Fibroblast of villous mesenchyme (primary cell): ENCODE data around the gene WDTC1. TPM values are rescaled to one million over a fixed set of nuclear protein-coding genes. Genes with fewer than 3 reads are reported as not detected.

Experiments used
- DNase-seq: peaks from one replicate; pipeline ENCODE4 v3.0.0-alpha.2; 2010; ENCODE audit warnings: low read depth
- H3K4me3 ChIP-seq: 2 replicates; pipeline ENCODE4 v1.5.1; 2011; ENCODE audit warnings: low read depth, mild to moderate bottlenecking, low read length
- total RNA-seq: library from RNA; depleted of rRNA; stranded (reverse); fragments of >200 nt; gene quantifications from 2 replicates; pipeline ENCODE4 v1.2.3, GENCODE V29; 2012
- TF ChIP-seq, protein P1 (sequence below): IDR thresholded peaks from 2 replicates; pipeline ENCODE4 v1.5.1; 2012; ENCODE audit warnings: low read depth, mild to moderate bottlenecking, low read length; ENCODE audit not compliant: insufficient read depth

Gene WDTC1
- total RNA-seq, 1 donor: 21.2 TPM

DNA sequence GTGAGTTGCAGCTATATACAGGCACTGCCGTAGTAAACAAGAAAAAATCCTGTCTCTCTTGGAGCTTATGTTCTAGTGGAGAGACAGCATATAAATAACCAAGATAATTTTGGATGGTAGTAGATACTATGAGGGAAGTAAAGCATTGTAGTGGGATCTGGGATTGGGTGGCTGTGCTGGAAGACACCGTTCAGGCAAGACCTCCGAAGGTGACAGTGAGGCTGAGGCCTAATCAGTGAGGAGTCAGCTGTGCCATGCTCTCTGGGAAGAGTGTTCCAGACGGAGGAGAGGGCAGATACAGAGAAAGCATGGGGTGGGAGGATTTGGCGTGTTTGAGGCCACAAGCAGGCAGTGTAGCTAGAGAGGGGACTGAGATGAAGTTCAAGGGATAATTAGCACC, 93.5 kb downstream of the WDTC1 start:
- DNase-seq: no peak
- no peak overlapping the region for H3K4me3 ChIP-seq
- TF ChIP-seq, protein P1, sequence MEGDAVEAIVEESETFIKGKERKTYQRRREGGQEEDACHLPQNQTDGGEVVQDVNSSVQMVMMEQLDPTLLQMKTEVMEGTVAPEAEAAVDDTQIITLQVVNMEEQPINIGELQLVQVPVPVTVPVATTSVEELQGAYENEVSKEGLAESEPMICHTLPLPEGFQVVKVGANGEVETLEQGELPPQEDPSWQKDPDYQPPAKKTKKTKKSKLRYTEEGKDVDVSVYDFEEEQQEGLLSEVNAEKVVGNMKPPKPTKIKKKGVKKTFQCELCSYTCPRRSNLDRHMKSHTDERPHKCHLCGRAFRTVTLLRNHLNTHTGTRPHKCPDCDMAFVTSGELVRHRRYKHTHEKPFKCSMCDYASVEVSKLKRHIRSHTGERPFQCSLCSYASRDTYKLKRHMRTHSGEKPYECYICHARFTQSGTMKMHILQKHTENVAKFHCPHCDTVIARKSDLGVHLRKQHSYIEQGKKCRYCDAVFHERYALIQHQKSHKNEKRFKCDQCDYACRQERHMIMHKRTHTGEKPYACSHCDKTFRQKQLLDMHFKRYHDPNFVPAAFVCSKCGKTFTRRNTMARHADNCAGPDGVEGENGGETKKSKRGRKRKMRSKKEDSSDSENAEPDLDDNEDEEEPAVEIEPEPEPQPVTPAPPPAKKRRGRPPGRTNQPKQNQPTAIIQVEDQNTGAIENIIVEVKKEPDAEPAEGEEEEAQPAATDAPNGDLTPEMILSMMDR: no peak

DNA sequence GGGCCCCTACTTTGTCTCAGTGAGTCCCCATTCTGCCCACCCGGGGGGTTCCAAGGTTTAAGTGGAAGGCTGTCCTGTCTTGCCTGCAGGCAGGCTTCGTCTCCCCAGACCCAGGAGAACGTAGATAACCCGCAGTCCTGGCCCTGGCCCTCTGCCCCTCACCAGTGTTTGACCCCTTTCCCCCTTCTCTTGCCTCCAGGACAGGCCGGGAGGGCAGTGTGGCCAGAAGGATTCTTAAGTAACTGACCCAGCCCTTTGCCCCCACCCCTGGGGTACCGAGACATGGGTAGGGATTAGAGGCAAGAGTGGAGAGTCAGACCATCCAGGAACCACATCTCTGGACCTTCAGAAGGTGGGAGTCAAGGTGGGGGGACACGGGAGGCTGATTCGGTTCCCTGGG, 96.4 kb downstream of the WDTC1 start:
- DNase-seq: no peak
- TF ChIP-seq, protein P1: no peak
- H3K4me3 ChIP-seq: no peak overlapping the region

DNA sequence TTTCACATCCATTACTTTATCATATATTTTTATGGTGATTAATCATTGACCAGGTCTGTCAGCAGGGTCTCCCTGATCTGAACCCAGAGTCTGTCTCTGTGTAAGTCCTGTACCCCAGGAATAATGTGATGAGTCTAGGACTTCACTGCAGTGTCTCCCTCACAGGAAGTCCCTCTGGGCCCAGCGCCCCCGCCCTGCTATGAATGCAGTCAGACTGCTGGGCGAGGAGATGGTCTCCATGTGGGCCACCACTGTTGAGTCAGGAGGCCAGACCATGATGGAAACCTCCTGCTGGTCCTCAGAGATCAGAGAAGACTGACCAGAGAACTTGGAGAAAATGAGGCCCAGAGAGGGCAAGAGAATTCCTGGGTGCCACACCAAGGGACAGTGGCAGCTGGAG, 97.0 kb downstream of the WDTC1 start:
- DNase-seq: no peak
- no peak overlapping the region for H3K4me3 ChIP-seq
- TF ChIP-seq, protein P1: no peak

DNA sequence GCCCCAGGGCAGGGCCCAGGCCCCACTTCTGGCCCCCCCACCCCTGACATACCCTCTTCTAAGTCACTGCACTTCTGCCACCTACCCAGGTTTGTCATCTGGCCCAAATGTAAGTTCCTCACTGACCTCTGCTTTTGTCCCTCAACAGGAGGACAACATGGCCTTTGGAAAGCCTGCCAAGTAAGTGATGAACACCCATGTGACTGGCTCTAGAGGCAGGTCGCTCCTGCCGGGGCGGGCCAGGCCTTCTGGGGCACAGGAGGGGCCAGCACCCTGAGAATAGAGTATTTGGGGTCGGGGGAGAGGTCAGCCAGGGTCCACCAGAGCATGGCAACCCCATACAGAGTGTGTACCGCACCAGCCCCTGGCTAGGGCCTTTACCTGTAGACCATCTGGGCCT, 97.5 kb downstream of the WDTC1 start:
- DNase-seq: no peak
- TF ChIP-seq, protein P1: no peak

DNA sequence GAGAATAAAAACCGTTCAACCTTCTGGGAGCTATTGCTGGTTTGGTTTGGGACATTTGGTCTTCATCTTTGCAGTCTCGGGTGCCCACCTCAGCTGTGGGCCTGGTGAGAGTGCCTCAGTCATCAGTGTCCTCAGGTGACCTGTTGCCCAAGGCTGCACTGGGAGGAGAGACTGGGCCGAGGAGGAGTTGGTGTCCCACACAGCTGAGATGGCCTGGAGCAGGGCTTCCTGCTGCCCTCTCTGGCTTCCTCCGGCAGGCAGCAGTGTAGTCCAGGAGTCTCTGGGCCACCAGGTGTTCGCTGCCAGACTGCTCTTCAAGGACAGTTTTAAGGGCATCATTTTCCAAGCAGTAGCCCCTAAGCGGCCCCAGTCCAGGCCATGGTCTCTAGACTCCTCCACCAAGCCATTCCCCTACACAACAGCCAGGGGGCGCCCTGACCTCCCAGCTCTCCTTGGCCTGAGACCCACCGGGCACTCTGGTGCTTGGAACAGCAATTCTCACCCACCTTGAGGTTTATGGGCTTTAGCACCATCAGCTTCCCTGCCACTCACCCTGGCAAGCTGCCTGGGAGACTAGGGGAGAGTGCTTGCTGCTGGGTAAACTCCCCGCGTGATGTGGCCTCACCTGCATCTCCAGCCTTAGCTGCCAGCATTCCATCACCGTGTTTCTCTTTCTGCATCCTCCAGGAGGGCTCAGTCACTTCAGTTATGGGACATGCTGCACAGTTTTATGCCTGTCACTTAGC, 98.3 kb downstream of the WDTC1 start:
- DNase-seq: peak; percentile 30
- H3K4me3 ChIP-seq: no peak overlapping the region
- TF ChIP-seq, protein P1: peak; percentile 85

More for the DNA sequence above, 97.5 kb downstream of the WDTC1 start:
- H3K4me3 ChIP-seq: no peak overlapping the region

DNA sequence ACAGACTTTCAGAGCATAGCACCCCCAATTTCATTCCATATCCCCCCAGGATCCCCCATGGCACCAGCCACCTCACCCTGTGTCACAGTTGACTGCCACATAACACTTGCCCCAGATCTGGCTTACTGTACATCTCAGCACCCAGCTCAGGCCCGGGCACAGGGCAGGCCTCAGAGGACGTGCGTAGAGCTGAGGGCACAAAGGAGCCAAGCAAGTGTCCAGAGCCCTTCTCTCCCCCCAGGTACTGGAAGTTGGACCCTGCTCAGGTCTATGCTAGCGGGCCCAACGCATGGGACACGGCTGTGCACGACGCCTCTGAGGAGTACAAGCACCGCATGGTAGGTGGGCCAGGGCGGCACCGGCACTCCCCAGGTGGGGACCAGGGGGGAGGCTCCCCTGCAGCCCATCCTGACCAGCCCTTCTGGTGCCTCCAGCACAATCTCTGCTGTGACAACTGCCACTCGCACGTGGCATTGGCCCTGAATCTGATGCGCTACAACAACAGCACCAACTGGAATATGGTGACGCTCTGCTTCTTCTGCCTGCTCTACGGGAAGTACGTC, 99.4 kb downstream of the WDTC1 start:
- no peak overlapping the region for H3K4me3 ChIP-seq
- TF ChIP-seq, protein P1: no peak
- no peak for DNase-seq
